GM23248 (cell line): Measurements from ENCODE around the gene CAMK2N1.

Experiments
- EZH2 ChIP-seq: fragments of 200-600 bp; sonication (generic); IDR thresholded peaks from 2 replicates; pipeline ENCODE4 v1.6.1; 2018; ENCODE audit warnings: antibody characterized with exemption, mild to moderate bottlenecking; ENCODE audit not compliant: insufficient read depth, poor library complexity, severe bottlenecking
- EZH2phosphoT487 ChIP-seq: fragments of 200-600 bp; sonication (generic); IDR thresholded peaks from 2 replicates; pipeline ENCODE4 v1.6.1; 2018; ENCODE audit warnings: antibody characterized with exemption, moderate library complexity, mild to moderate bottlenecking, low read depth; ENCODE audit not compliant: insufficient read depth

DNA sequence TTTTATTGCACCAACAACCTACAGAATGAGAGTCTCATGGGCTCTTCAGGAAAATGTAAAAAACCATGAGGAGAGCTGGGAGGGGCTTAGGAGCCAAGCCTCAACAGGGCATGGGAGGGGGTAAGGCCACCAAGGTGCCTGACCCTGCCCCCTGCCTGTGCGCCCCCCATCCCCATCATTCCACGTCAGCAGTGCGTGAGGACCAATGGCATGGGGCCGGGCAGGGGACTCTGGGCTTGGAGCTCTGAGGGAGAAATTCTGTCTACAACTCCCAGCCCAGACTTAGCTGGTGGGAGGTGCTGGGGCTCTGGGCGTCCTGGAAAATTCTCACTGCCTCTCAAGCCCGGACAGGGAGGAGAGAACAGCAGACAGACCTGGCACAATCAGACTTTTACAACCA, 5.2 kb upstream of the CAMK2N1 start:
- no peak for TF ChIP-seq EZH2
- TF ChIP-seq EZH2phosphoT487 = no peak
